Tibial artery (tissue), 4 donors: ENCODE measurements around the gene SERPINB4.

ENCODE experiments used
- DNase-seq, 2 donors: peaks; one replicate each; pipeline ENCODE4 v3.0.0-alpha.2; 2019
- H3K27ac ChIP-seq, 2 donors: fragments of 200-600 bp; sonication (generic) in 1 of 2; 1 replicate in 1 of 2; 2 replicates in 1 of 2; pipeline ENCODE4 v1.5.1; 2018 to 2019; ENCODE audit warnings: mild to moderate bottlenecking in 1 of 2
- H3K27me3 ChIP-seq, 2 donors: fragments of 200-600 bp; sonication (generic) in 1 of 2; one replicate each; pipeline versions ENCODE4 v1.5.1 to v1.6.0; 2016 to 2019
- H3K36me3 ChIP-seq, 3 donors: fragments of 200-600 bp; sonication (generic) in 2 of 3; one replicate each; pipeline ENCODE4 v1.5.1; 2016 to 2019; ENCODE audit warnings: mild to moderate bottlenecking in 2 of 3
- H3K4me1 ChIP-seq, 4 donors: fragments of 200-600 bp; sonication (generic) in 2 of 4; 1 replicate in 3 of 4; 2 replicates in 1 of 4; pipeline ENCODE4 v1.5.1; 2016 to 2019
- H3K4me3 ChIP-seq, 2 donors: fragments of 200-600 bp; sonication (generic) in 1 of 2; 1 replicate in 1 of 2; 2 replicates in 1 of 2; pipeline ENCODE4 v1.5.1; 2018 to 2019; ENCODE audit warnings: mild to moderate bottlenecking in 2 of 2
- H3K9me3 ChIP-seq, 3 donors: fragments of 200-600 bp; sonication (generic) in 1 of 3; one replicate each; pipeline ENCODE4 v1.5.1; 2016 to 2019
- intact Hi-C: fragments of 100-400 bp; cut with DNase I; formaldehyde crosslinking; loops from one replicate; pipeline ENCODE4 v1.15.0; 2023; ENCODE audit warnings: low total_unique reads
- TF ChIP-seq, protein P1 (sequence below), 2 experiments: fragments of 200-600 bp in 1 of 2; fragments of 450-650 bp in 1 of 2; IDR thresholded peaks; one replicate each; pipeline ENCODE4 v1.5.1; 2017 to 2019; ENCODE audit warnings: antibody characterized with exemption in 2 of 2, mild to moderate bottlenecking in 1 of 2, moderate library complexity in 1 of 2

Gene SERPINB4

DNA sequence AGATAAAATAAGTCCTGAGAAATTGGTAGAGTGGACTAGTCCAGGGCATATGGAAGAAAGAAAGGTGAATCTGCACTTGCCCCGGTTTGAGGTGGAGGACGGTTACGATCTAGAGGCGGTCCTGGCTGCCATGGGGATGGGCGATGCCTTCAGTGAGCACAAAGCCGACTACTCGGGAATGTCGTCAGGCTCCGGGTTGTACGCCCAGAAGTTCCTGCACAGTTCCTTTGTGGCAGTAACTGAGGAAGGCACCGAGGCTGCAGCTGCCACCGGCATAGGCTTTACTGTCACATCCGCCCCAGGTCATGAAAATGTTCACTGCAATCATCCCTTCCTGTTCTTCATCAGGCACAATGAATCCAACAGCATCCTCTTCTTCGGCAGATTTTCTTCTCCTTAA lies 47.1 kb downstream of the SERPINB4 start:
- intact Hi-C loops = no loop called here
- DNase-seq = no peak
- no peak overlapping the region for H3K27ac ChIP-seq
- no peak overlapping the region for H3K4me3 ChIP-seq
- no peaks in the 10 kb centered on the region for H3K9me3 ChIP-seq
- TF ChIP-seq, protein P1, sequence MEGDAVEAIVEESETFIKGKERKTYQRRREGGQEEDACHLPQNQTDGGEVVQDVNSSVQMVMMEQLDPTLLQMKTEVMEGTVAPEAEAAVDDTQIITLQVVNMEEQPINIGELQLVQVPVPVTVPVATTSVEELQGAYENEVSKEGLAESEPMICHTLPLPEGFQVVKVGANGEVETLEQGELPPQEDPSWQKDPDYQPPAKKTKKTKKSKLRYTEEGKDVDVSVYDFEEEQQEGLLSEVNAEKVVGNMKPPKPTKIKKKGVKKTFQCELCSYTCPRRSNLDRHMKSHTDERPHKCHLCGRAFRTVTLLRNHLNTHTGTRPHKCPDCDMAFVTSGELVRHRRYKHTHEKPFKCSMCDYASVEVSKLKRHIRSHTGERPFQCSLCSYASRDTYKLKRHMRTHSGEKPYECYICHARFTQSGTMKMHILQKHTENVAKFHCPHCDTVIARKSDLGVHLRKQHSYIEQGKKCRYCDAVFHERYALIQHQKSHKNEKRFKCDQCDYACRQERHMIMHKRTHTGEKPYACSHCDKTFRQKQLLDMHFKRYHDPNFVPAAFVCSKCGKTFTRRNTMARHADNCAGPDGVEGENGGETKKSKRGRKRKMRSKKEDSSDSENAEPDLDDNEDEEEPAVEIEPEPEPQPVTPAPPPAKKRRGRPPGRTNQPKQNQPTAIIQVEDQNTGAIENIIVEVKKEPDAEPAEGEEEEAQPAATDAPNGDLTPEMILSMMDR (IDR thresholded peaks at IDR 0.05) = no peak
- no peaks in the 10 kb centered on the region for H3K4me1 ChIP-seq
- no peaks in the 10 kb centered on the region for H3K27me3 ChIP-seq
- H3K36me3 ChIP-seq = no peaks in the 10 kb centered on the region

- Histone ChIP-seq H3K9me3 (no peaks in the 10 kb centered on the region), H3K4me3 (no peak overlapping the region), H3K27me3 (no peaks in the 10 kb centered on the region), H3K36me3 (no peaks in the 10 kb centered on the region), H3K4me1 (no peaks in the 10 kb centered on the region), H3K27ac (no peak overlapping the region)
- intact Hi-C loops = no loop called here
- TF ChIP-seq, protein P1 (IDR thresholded peaks at IDR 0.05) = no peak
- no peak for DNase-seq
These were observed 51.6 kb downstream of the SERPINB4 start for GRCh38 chr18:63592471-63592870.

DNA sequence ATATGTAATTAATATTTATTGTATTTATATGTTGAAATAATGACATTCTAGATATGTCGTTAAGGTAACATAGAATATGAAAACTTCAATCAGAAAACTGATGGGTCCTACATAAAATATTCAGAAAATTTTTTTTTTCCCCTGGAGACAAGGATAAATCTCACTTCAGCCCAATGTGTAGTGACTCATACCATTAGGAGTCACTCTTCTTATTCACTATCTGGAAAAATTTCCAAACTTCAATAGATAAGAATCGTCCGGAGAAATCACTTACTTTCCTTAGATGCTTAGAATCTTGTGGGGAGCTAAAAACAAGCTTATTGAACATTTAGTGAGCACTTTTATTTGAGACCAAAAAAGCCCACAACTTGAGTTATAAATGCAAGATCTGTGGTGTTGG lies 52.3 kb downstream of the SERPINB4 start:
- Histone ChIP-seq H3K27me3 (no peaks in the 10 kb centered on the region), H3K4me3 (no peak overlapping the region), H3K27ac (no peak overlapping the region), H3K9me3 (no peaks in the 10 kb centered on the region), H3K4me1 (no peaks in the 10 kb centered on the region), H3K36me3 (no peaks in the 10 kb centered on the region)
- intact Hi-C loops = loop anchor here (2.0 kb wide), 1 partner anchor 75 kb away; no protein-coding TSS in a partner anchor
- TF ChIP-seq, protein P1 (IDR thresholded peaks at IDR 0.05) = no peak
- no peak for DNase-seq

- no peaks in the 10 kb centered on the region for H3K36me3 ChIP-seq
- H3K4me1 ChIP-seq = no peaks in the 10 kb centered on the region
- no peak overlapping the region for H3K27ac ChIP-seq
- TF ChIP-seq, protein P1 (IDR thresholded peaks at IDR 0.05) = no peak
- DNase-seq = no peak
- intact Hi-C loops = loop anchor here (2.0 kb wide), 1 partner anchor 76 kb away; no protein-coding TSS in a partner anchor
- no peaks in the 10 kb centered on the region for H3K27me3 ChIP-seq
- no peaks in the 10 kb centered on the region for H3K9me3 ChIP-seq
- no peak overlapping the region for H3K4me3 ChIP-seq
These were observed 52.9 kb downstream of the SERPINB4 start for GRCh38 chr18:63590966-63591695.

- TF ChIP-seq, protein P1 (IDR thresholded peaks at IDR 0.05) = no peak
- H3K36me3 ChIP-seq = no peaks in the 10 kb centered on the region
- DNase-seq = no peak
- no peaks in the 10 kb centered on the region for H3K4me1 ChIP-seq
- no peak overlapping the region for H3K27ac ChIP-seq
- H3K4me3 ChIP-seq = no peak overlapping the region
- intact Hi-C loops = loop anchor here (2.0 kb wide), 1 partner anchor 76 kb away; no protein-coding TSS in a partner anchor
- no peaks in the 10 kb centered on the region for H3K9me3 ChIP-seq
- no peaks in the 10 kb centered on the region for H3K27me3 ChIP-seq
These were observed 53.7 kb downstream of the SERPINB4 start for GRCh38 chr18:63590373-63590772.
